HEK293 (cell line): ENCODE data around the gene AAK1.

Experiments
- CTCF ChIA-PET: fragments of 350-600 bp; formaldehyde crosslinking; extraction: SDS; loops from one replicate; lab custom pipeline; 2021; ENCODE audit warnings: antibody characterized with exemption; lab: Yijun Ruan, JAX
- POLR2A ChIA-PET: fragments of 300-600 bp; formaldehyde crosslinking; extraction: SDS; loops from one replicate; lab custom pipeline; 2020; ENCODE audit warnings: antibody characterized with exemption, inconsistent platforms; lab: Yijun Ruan, JAX
- H3K27ac ChIP-seq: fragments of 200-500 bp; sonication (Bioruptor generic); 2 replicates; pipeline ENCODE4 v1.5.1; 2014; ENCODE audit warnings: low read depth, low read length, control low read depth, inconsistent platforms; ENCODE audit errors: extremely low read depth
- H3K36me3 ChIP-seq, 2 experiments: fragments of 200-500 bp in 1 of 2; sonication (Bioruptor generic) in 1 of 2; 1 replicate in 1 of 2; 2 replicates in 1 of 2; pipeline ENCODE4 v1.5.1; 2014 to 2017; ENCODE audit warnings: inconsistent platforms in 2 of 2, low read length in 2 of 2; ENCODE audit not compliant: control insufficient read depth in 2 of 2, insufficient read depth in 1 of 2
- H3K4me1 ChIP-seq: fragments of 200-500 bp; sonication (Bioruptor generic); 2 replicates; pipeline ENCODE4 v1.5.1; 2014; ENCODE audit warnings: mild to moderate bottlenecking, low read length, inconsistent platforms; ENCODE audit not compliant: control insufficient read depth, insufficient read depth
- H3K4me3 ChIP-seq: 2 replicates; pipeline ENCODE4 v1.5.1; 2011; ENCODE audit warnings: low read depth, mild to moderate bottlenecking, control low read depth, low read length, moderate library complexity
- H3K9me3 ChIP-seq: fragments of 200-500 bp; sonication (Bioruptor generic); 2 replicates; pipeline ENCODE4 v1.5.1; 2014; ENCODE audit warnings: low read depth, low read length, inconsistent platforms; ENCODE audit not compliant: control insufficient read depth, insufficient read depth
- GLI2 ChIP-seq: fragments of 450-650 bp; formaldehyde crosslinking; IDR thresholded peaks from 2 replicates; pipeline ENCODE4; 2017; ENCODE audit warnings: missing biosample characterization, missing genetic modification characterization, low read depth, borderline replicate concordance
- HOXD13 ChIP-seq: sonication (generic); formaldehyde crosslinking; IDR thresholded peaks from 2 replicates; pipeline ENCODE4 v1.8.0; 2022; ENCODE audit warnings: missing genetic modification reagents, borderline replicate concordance
- MZF1 ChIP-seq: fragments of 450-650 bp; formaldehyde crosslinking; IDR thresholded peaks from 2 replicates; pipeline ENCODE4 v1.5.1; 2017; ENCODE audit warnings: missing biosample characterization, missing genetic modification characterization, borderline replicate concordance
- RBAK ChIP-seq: fragments of 450-650 bp; formaldehyde crosslinking; IDR thresholded peaks from 2 replicates; pipeline ENCODE4 v1.5.1; 2016; ENCODE audit warnings: missing biosample characterization, missing genetic modification characterization
- SALL2 ChIP-seq: fragments of 450-650 bp; formaldehyde crosslinking; IDR thresholded peaks from 2 replicates; pipeline ENCODE4 v1.5.0; 2017; ENCODE audit warnings: missing biosample characterization, mild to moderate bottlenecking, missing genetic modification characterization, borderline replicate concordance
- SP3 ChIP-seq: fragments of 450-650 bp; formaldehyde crosslinking; IDR thresholded peaks from 2 replicates; pipeline ENCODE4 v1.5.1; 2016; ENCODE audit warnings: missing biosample characterization, missing genetic modification characterization
- ZFHX2 ChIP-seq: fragments of 450-650 bp; formaldehyde crosslinking; conservative IDR thresholded peaks from 2 replicates; pipeline ENCODE4 v1.5.1; 2016; ENCODE audit warnings: missing biosample characterization, missing genetic modification characterization
- ZNF239 ChIP-seq: fragments of 450-650 bp; formaldehyde crosslinking; IDR thresholded peaks from 2 replicates; pipeline ENCODE4 v1.5.1; 2016; ENCODE audit warnings: missing biosample characterization, missing genetic modification characterization
- ZNF426 ChIP-seq: fragments of 450-650 bp; formaldehyde crosslinking; IDR thresholded peaks from 2 replicates; pipeline ENCODE4 v1.5.1; 2017; ENCODE audit warnings: missing biosample characterization, missing genetic modification characterization, mild to moderate bottlenecking, inconsistent platforms, moderate library complexity
- ZNF449 ChIP-seq: fragments of 450-650 bp; formaldehyde crosslinking; IDR thresholded peaks from 2 replicates; pipeline ENCODE4 v1.5.1; 2017; ENCODE audit warnings: missing biosample characterization, mild to moderate bottlenecking, missing genetic modification characterization, moderate library complexity
- ZNF473 ChIP-seq: fragments of 450-650 bp; formaldehyde crosslinking; IDR thresholded peaks from 2 replicates; pipeline ENCODE4 v1.5.1; 2017; ENCODE audit warnings: missing biosample characterization, missing genetic modification characterization
- ZNF529 ChIP-seq: fragments of 450-650 bp; formaldehyde crosslinking; IDR thresholded peaks from 2 replicates; pipeline ENCODE4 v1.5.1; 2017; ENCODE audit warnings: missing genetic modification characterization, missing biosample characterization; ENCODE audit not compliant: insufficient replicate concordance
- ZNF670 ChIP-seq: fragments of 450-650 bp; formaldehyde crosslinking; IDR thresholded peaks from 2 replicates; pipeline ENCODE4 v1.5.1; 2016; ENCODE audit warnings: missing biosample characterization, missing genetic modification characterization, low read depth
- ZNF677 ChIP-seq: fragments of 450-650 bp; IDR thresholded peaks from 2 replicates; pipeline ENCODE4 v1.5.0; 2018; ENCODE audit warnings: missing biosample characterization, mild to moderate bottlenecking, missing genetic modification characterization, moderate library complexity
- ZSCAN16 ChIP-seq: fragments of 450-650 bp; formaldehyde crosslinking; IDR thresholded peaks from 2 replicates; pipeline ENCODE4 v1.5.1; 2016; ENCODE audit warnings: missing biosample characterization, missing genetic modification characterization
- TF ChIP-seq, protein P1 (sequence below): fragments of 450-650 bp; formaldehyde crosslinking; IDR thresholded peaks from 2 replicates; pipeline ENCODE4 v1.5.1; 2016; ENCODE audit warnings: missing biosample characterization, missing genetic modification characterization

AAK1 gene

GRCh38 chr2:69589973-69590652, 53.4 kb downstream of the AAK1 start:
- Histone ChIP-seq H3K9me3 (no peaks in the 10 kb centered on the region), H3K27ac (no peak overlapping the region), H3K36me3 (no peaks in the 10 kb centered on the region), H3K4me1 (no peaks in the 10 kb centered on the region), H3K4me3 (no peak overlapping the region)
- ChIA-PET POLR2A (no interaction called here), CTCF (interaction anchor here (0.6 to 1.1 kb wide), 5 partner anchors 12 to 613 kb away, joined by 3 to 4 read pairs (median 3); no protein-coding TSS in a partner anchor)
- TF ChIP-seq ZNF670 (tag by site-specific recombination) (no peak), GLI2 (tag by site-specific recombination) (no peak), ZNF677 (tag by site-specific recombination) (no peak), ZNF239 (tag by site-specific recombination) (no peak), HOXD13 (CRISPR knock-in tag) (no peak), RBAK (tag by site-specific recombination) (no peak)

DNA sequence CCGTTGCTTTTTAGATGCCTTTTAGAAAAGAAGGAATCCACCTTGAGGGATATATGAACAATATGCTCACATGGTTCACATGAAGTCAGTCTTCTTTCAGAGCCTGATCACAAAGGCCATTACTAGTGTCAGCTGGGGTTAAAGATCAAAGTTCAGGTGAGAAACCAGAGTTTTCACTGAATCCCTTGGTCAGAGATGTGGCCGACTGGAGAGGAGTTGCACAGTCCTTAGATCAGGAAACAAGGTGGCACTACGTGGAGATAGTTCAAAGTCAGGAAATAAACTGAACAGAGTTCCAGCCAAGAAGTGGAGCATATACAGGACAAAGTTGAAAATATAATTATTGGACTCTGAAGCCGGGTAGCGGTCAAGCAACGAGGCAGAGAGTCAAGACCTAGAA, 54.6 kb downstream of the AAK1 start:
- no peak for TF ChIP-seq ZNF426 (tag by site-specific recombination)
- no peak for TF ChIP-seq ZNF473 (tag by site-specific recombination)
- no peak for TF ChIP-seq ZNF449
- TF ChIP-seq RBAK (tag by site-specific recombination) = no peak
- TF ChIP-seq SALL2 = no peak
- no peak for TF ChIP-seq ZSCAN16 (tag by site-specific recombination)
- no peak for TF ChIP-seq ZFHX2 (tag by site-specific recombination)
- TF ChIP-seq, protein P1, sequence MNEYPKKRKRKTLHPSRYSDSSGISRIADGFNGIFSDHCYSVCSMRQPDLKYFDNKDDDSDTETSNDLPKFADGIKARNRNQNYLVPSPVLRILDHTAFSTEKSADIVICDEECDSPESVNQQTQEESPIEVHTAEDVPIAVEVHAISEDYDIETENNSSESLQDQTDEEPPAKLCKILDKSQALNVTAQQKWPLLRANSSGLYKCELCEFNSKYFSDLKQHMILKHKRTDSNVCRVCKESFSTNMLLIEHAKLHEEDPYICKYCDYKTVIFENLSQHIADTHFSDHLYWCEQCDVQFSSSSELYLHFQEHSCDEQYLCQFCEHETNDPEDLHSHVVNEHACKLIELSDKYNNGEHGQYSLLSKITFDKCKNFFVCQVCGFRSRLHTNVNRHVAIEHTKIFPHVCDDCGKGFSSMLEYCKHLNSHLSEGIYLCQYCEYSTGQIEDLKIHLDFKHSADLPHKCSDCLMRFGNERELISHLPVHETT (tag by site-specific recombination) = no peak
- no peak for TF ChIP-seq ZNF529 (tag by site-specific recombination)
- TF ChIP-seq, all 188 proteins: peak for 0
- Histone ChIP-seq H3K9me3 (no peaks in the 10 kb centered on the region), H3K27ac (no peak overlapping the region), H3K36me3 (no peaks in the 10 kb centered on the region), H3K4me1 (no peaks in the 10 kb centered on the region), H3K4me3 (no peak overlapping the region)
- ChIA-PET CTCF (interaction anchor here (0.9 kb wide), 1 partner anchor 227 kb away, joined by 3 read pairs; no protein-coding TSS in a partner anchor), POLR2A (no interaction called here)

DNA sequence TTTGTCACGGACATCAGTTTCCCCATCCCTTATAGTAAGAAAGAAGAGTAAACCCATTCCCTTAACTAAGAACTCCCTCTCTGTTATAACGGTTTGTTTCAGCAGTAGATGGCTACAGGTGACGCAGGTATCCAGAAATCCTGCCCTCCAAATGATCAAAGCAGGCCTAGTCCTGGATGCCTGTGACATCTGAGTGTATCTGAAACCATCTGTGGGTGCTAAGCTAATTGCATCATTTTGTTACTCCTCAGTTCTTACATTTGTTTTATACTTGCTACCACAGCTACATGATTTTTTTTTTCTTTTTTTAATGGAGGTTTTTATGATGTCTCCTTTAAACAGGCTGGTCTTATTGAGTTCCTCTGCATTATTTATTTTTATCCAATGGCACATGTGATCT, 55.1 kb downstream of the AAK1 start:
- Histone ChIP-seq H3K4me3 (no peak overlapping the region), H3K9me3 (no peaks in the 10 kb centered on the region), H3K27ac (no peak overlapping the region)
- CTCF ChIA-PET = interaction anchor here (8.6 kb wide), 1 partner anchor 23 kb away, joined by 69 read pairs; no protein-coding TSS in a partner anchor
- no peak for TF ChIP-seq MZF1
- peak; percentile 35; the same call in 1 of the 2 replicates for TF ChIP-seq ZNF677 (tag by site-specific recombination)
- no peak for TF ChIP-seq SP3 (tag by site-specific recombination)
- TF ChIP-seq, all 188 proteins: peak for 1
- Histone ChIP-seq H3K36me3 (no peaks in the 10 kb centered on the region), H3K4me1 (no peaks in the 10 kb centered on the region)
- POLR2A ChIA-PET = no interaction called here
